ENCODE results near the gene PARPBP.

DNA sequence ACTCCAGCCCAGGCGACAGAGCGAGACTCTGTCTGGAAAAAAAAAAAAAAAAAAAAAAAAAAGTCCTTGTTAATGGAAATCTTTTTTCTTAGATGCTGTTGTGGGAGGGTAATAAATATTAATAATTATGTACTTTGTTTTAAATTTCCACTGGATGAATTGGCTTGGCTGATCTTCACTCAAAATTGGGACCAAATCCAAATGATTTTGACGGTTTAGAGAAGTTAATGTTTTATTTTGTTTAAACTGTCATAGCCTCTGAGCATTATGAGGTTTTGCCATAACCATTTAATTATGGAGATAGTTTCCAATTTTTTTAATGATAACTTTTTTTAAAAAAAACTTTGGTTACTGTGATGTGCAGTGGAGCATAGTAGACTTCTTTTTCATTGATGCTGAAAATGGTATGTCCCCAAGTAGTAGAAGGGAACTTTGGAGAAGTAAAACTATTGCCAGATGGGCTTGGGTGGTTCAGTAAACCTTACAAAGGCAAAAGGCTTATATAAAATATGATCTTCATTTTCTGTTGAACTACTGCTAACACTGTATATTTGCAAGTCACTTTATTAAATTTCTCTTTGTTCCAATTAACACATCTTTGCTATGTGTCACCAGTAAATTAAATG lies 81.6 kb downstream of the PARPBP start:
- TF ChIP-seq, protein P1, sequence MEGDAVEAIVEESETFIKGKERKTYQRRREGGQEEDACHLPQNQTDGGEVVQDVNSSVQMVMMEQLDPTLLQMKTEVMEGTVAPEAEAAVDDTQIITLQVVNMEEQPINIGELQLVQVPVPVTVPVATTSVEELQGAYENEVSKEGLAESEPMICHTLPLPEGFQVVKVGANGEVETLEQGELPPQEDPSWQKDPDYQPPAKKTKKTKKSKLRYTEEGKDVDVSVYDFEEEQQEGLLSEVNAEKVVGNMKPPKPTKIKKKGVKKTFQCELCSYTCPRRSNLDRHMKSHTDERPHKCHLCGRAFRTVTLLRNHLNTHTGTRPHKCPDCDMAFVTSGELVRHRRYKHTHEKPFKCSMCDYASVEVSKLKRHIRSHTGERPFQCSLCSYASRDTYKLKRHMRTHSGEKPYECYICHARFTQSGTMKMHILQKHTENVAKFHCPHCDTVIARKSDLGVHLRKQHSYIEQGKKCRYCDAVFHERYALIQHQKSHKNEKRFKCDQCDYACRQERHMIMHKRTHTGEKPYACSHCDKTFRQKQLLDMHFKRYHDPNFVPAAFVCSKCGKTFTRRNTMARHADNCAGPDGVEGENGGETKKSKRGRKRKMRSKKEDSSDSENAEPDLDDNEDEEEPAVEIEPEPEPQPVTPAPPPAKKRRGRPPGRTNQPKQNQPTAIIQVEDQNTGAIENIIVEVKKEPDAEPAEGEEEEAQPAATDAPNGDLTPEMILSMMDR (IDR thresholded peaks at IDR 0.05): no peak
- no peak for TF ChIP-seq POLR2AphosphoS5 (IDR thresholded peaks at IDR 0.05)
